HepG2 (cell line): ENCODE results near the gene ZNF425. TPM values are rescaled to one million over a fixed set of nuclear protein-coding genes. Genes with fewer than 3 reads are reported as not detected.

Experiments used
- CTCF ChIP-seq: sonication (generic); formaldehyde crosslinking; IDR thresholded peaks from 2 replicates; pipeline ENCODE4 v1.5.0; 2020; ENCODE audit warnings: mild to moderate bottlenecking, missing genetic modification reagents, moderate library complexity
- HOXA3 ChIP-seq: sonication (generic); formaldehyde crosslinking; IDR thresholded peaks from 2 replicates; pipeline ENCODE4 v1.5.0; 2020; ENCODE audit warnings: missing genetic modification reagents
- IRF1 ChIP-seq: sonication (generic); formaldehyde crosslinking; IDR thresholded peaks from 2 replicates; pipeline ENCODE4 v1.4.0; 2020; ENCODE audit warnings: low read depth, mild to moderate bottlenecking, missing genetic modification reagents
- KDM3A ChIP-seq: IDR thresholded peaks from 2 replicates; pipeline ENCODE4 v1.6.1; 2018; ENCODE audit warnings: low read depth, missing compliant biosample characterization
- MAFG ChIP-seq: sonication (generic); formaldehyde crosslinking; IDR thresholded peaks from 2 replicates; pipeline ENCODE4 v1.5.1; 2020; ENCODE audit warnings: mild to moderate bottlenecking, missing genetic modification reagents
- MIER2 ChIP-seq: IDR thresholded peaks from 2 replicates; pipeline ENCODE4 v1.6.1; 2016; ENCODE audit warnings: missing biosample characterization, missing genetic modification reagents
- MYNN ChIP-seq: sonication (generic); formaldehyde crosslinking; IDR thresholded peaks from 2 replicates; pipeline ENCODE4 v1.4.0; 2020; ENCODE audit warnings: mild to moderate bottlenecking, low read depth, missing genetic modification reagents
- NR2F6 ChIP-seq, 2 experiments: IDR thresholded peaks; 2 replicates each; pipeline ENCODE4 v1.6.1; 2016; ENCODE audit warnings: antibody characterized with exemption in 1 of 2, mild to moderate bottlenecking in 1 of 2
- NR3C1 ChIP-seq: sonication (generic); formaldehyde crosslinking; IDR thresholded peaks from 2 replicates; pipeline ENCODE4 v1.4.0; 2020; ENCODE audit warnings: missing genetic modification reagents
- SMARCC2 ChIP-seq: fragments of 450-650 bp; IDR thresholded peaks from 2 replicates; pipeline ENCODE4 v1.6.1; 2017; ENCODE audit warnings: antibody characterized with exemption, mild to moderate bottlenecking
- SNAI1 ChIP-seq: sonication (generic); formaldehyde crosslinking; IDR thresholded peaks from 2 replicates; pipeline ENCODE4 v1.5.0; 2020; ENCODE audit warnings: mild to moderate bottlenecking, missing genetic modification reagents, borderline replicate concordance
- YY1 ChIP-seq: IDR thresholded peaks from 2 replicates; pipeline ENCODE4 v1.6.1; 2011; ENCODE audit warnings: low read length, low read depth, moderate library complexity, mild to moderate bottlenecking; ENCODE audit not compliant: insufficient read depth, insufficient replicate concordance
- ZBED4 ChIP-seq: sonication (generic); formaldehyde crosslinking; IDR thresholded peaks from 2 replicates; pipeline ENCODE4 v1.4.0; 2020; ENCODE audit warnings: missing genetic modification reagents, borderline replicate concordance
- ZFX ChIP-seq: sonication (generic); formaldehyde crosslinking; IDR thresholded peaks from 2 replicates; pipeline ENCODE4 v1.4.0; 2020; ENCODE audit warnings: mild to moderate bottlenecking, low read depth, missing genetic modification reagents, moderate library complexity
- ZNF335 ChIP-seq: sonication (generic); formaldehyde crosslinking; IDR thresholded peaks from 2 replicates; pipeline ENCODE4 v1.4.0; 2020; ENCODE audit warnings: missing genetic modification reagents
- ZNF883 ChIP-seq: sonication (generic); formaldehyde crosslinking; IDR thresholded peaks from 2 replicates; pipeline ENCODE4 v1.5.1; 2020; ENCODE audit warnings: mild to moderate bottlenecking, missing genetic modification reagents; ENCODE audit errors: not compliant biosample characterization
- polyA plus RNA-seq, 8 experiments: library from polyadenylated mRNA; depleted of rRNA in 3 of 8; stranded (reverse) in 7 of 8; unstranded in 1 of 8; fragments of >200 nt; fragmentation: Illumina TruSeq in 4 of 8; extraction: Trizol in 4 of 8; gene quantifications; 2 replicates each; pipeline versions ENCODE4 v1.2.1 to v1.2.3, GENCODE V29; 2011 to 2016; ENCODE audit warnings: low read depth in 4 of 8, missing spikeins in 1 of 8, mixed read lengths in 1 of 8; ENCODE audit not compliant: insufficient read depth in 1 of 8
- total RNA-seq, 5 experiments: library from RNA; depleted of rRNA; stranded (reverse); fragments of >200 nt; fragmentation: Illumina TruSeq; extraction: Trizol; gene quantifications; 2 replicates each; pipeline ENCODE4 v1.2.3, GENCODE V29; 2016; ENCODE audit warnings: low read depth in 1 of 5
- TF ChIP-seq, protein P1 (sequence below): sonication (generic); formaldehyde crosslinking; IDR thresholded peaks from 2 replicates; pipeline ENCODE4 v1.8.0; 2022; ENCODE audit warnings: missing genetic modification reagents, mild to moderate bottlenecking, inconsistent platforms, borderline replicate concordance
- TF ChIP-seq, protein P2 (sequence below): fragments of 450-650 bp; IDR thresholded peaks from 2 replicates; pipeline ENCODE4 v1.6.1; 2017; ENCODE audit warnings: mild to moderate bottlenecking

ZNF425 gene
- total and polyA plus RNA-seq, 2 of the 13 experiments (the other 11 are each of a cell fraction or from before 2014, with no cell fraction given), result 0.51 to 1.1 TPM

- no peak for TF ChIP-seq NR2F6 (IDR thresholded peaks at IDR 0.05)
- peak; percentile 40; the same call in 1 of the 2 replicates for TF ChIP-seq NR2F6 (CRISPR knock-in tag; IDR thresholded peaks at IDR 0.05)
- TF ChIP-seq HOXA3 (CRISPR knock-in tag), result peak; percentile 86
- TF ChIP-seq, protein P1, sequence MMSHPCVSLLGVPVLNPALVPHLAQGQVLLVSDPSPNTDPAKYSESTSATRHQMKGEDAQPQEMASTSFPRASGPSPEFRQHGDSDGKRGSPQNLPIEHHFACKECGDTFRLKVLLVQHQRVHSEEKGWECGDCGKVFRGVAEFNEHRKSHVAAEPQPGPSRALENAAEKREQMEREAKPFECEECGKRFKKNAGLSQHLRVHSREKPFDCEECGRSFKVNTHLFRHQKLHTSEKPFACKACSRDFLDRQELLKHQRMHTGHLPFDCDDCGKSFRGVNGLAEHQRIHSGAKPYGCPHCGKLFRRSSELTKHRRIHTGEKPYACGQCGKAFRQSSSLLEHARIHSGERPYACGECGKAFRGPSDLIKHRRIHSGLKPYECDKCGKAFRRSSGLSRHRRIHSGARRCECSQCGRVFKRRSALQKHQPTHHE (CRISPR knock-in tag), result peak; percentile 73
- TF ChIP-seq MIER2 (CRISPR knock-in tag), result peak; percentile 49; the same call in 1 of the 2 replicates
- peak; percentile 10 for TF ChIP-seq ZNF883 (CRISPR knock-in tag)
- no peak for TF ChIP-seq NR3C1
- TF ChIP-seq SNAI1 (CRISPR knock-in tag), result peak; percentile 81; the same call in 1 of the 2 replicates
- TF ChIP-seq MYNN (CRISPR knock-in tag), result peak; percentile 79; the same call in 1 of the 2 replicates
- no peak for TF ChIP-seq MAFG
- TF ChIP-seq ZNF335 (CRISPR knock-in tag), result peak; percentile 73; the same call in 1 of the 2 replicates
- no peak for TF ChIP-seq IRF1
- peak; percentile 69; the same call in 1 of the 2 replicates for TF ChIP-seq ZBED4 (CRISPR knock-in tag)
- no peak for TF ChIP-seq SMARCC2
- peak; percentile 90 for TF ChIP-seq YY1
- peak; percentile 97 for TF ChIP-seq KDM3A (CRISPR knock-in tag)
- TF ChIP-seq CTCF (CRISPR knock-in tag), result peak; percentile 97
- TF ChIP-seq, protein P2, sequence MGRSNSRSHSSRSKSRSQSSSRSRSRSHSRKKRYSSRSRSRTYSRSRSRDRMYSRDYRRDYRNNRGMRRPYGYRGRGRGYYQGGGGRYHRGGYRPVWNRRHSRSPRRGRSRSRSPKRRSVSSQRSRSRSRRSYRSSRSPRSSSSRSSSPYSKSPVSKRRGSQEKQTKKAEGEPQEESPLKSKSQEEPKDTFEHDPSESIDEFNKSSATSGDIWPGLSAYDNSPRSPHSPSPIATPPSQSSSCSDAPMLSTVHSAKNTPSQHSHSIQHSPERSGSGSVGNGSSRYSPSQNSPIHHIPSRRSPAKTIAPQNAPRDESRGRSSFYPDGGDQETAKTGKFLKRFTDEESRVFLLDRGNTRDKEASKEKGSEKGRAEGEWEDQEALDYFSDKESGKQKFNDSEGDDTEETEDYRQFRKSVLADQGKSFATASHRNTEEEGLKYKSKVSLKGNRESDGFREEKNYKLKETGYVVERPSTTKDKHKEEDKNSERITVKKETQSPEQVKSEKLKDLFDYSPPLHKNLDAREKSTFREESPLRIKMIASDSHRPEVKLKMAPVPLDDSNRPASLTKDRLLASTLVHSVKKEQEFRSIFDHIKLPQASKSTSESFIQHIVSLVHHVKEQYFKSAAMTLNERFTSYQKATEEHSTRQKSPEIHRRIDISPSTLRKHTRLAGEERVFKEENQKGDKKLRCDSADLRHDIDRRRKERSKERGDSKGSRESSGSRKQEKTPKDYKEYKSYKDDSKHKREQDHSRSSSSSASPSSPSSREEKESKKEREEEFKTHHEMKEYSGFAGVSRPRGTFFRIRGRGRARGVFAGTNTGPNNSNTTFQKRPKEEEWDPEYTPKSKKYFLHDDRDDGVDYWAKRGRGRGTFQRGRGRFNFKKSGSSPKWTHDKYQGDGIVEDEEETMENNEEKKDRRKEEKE, result no peak
- peak; percentile 98 for TF ChIP-seq ZFX (CRISPR knock-in tag)
Measured at GRCh38 chr7:149125863-149126661, at the start of gene ZNF425 (continued).
